ENCODE data around the gene MICALL1. TPM values are rescaled to one million over a fixed set of nuclear protein-coding genes. Genes with fewer than 3 reads are reported as not detected.

Gene MICALL1
- total RNA-seq, 1 donor from 2014 or later: 21.3 TPM

GRCh38 chr22:37983860-37984791 is 78.0 kb downstream of the MICALL1 start, which contains the start of gene SOX10:
Gene SOX10, minus strand, starts transcription at chr22:37984555. Its CDS starts 771 bp downstream, at chr22:37983784.
- no peak for DNase-seq (ENCODE audit: low read depth in 2 of 2)

DNA sequence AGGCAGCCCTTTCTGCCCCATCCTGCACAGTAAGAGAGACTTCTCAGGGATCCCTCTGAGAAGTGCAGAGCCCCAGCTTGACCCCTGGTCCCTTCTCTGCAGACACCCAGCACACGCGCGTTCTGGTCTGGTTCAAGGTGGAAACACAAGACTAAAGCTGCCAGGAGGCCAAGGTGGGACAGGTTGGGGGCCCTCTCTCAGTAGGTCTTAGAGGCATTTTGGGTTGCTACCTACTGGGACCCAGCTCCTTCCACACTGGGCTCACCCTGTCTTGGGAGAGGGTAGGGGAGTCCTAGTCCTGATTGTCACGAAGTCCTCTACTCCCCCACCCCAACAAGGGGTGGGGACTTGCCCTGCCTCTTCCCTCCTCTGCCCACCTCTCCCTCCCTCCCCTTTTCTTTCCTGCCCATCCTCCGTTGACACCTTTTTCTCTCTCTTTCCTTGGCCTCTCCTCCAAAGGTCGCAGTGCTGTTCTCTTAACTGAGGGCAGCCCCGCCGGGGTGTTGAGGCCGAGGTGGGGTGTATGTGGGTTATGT is 79.0 kb downstream of the MICALL1 start:
- no peak for DNase-seq (ENCODE audit: low read depth in 2 of 2)

DNA sequence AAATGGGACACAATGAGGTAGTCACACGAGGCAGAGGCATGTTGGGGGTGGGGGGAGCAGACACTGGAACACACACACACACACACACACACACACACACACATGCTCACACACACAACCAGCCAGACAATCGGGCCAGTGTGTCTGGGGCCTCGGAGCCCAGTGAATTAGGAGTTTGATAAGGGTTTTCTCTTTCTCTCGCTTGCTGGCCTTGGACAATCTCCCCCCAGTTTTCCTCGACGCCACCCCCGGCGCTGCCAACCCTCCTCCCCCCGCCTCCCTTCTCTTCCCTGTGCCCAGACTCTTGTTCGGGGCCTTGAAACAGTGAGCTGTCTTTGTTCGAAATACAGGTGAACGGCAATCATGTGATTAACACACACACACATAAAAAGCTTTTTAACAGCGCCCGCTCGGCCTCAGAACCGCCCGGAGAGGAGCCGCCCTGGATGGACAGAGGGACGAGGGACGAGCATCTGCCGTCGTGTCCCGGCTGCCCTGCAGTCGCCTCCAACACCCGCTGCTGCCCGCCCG is 79.7 kb downstream of the MICALL1 start:
- DNase-seq (ENCODE audit: low read depth in 2 of 2): no peak

GRCh38 chr22:37986371-37986770 is 80.3 kb downstream of the MICALL1 start:
- DNase-seq (ENCODE audit: low read depth in 2 of 2): no peak

DNA sequence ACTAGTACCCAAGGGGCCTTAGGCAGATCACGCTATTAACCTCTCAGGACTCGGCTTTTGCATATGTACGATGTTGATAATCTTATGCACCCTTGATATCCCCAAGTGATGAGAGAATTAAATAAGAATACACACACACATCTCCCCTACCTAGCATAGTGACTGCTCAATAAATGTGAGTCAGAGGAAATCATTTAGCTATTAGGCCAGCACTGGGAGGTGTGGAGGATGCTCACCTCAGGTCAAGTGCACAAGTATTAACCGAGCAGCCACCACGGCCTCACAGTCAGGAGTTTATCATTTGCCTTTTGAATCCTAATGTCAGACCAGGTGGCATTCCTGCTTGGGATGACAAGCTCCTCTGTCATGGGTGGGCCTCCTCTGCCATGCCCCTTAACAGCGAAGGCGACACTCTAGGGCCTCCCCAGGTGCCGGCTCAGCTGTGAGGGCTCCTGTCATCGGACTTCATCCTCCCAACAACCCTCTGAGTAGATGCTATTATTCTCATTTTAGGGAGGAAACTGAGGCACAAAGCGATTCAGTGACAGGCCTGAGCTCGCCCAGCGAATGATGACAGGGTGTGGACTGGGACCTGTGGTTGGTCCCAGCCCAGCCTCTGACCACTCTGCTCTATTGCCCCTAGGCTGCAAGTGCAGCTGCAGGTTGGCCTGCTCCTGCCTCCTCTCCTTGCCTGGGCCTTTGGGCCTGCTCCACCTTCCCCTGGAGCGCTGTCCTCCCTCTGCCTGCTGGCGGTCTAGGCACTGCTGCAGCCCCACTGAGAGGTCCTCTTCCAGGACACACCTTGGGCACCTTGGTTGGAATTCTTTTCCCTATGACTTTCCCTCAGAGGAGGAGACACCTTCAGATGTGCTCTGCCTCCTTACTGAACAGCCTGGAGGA is 83.3 kb downstream of the MICALL1 start:
- no peak for DNase-seq (ENCODE audit: low read depth in 2 of 2)

DNA sequence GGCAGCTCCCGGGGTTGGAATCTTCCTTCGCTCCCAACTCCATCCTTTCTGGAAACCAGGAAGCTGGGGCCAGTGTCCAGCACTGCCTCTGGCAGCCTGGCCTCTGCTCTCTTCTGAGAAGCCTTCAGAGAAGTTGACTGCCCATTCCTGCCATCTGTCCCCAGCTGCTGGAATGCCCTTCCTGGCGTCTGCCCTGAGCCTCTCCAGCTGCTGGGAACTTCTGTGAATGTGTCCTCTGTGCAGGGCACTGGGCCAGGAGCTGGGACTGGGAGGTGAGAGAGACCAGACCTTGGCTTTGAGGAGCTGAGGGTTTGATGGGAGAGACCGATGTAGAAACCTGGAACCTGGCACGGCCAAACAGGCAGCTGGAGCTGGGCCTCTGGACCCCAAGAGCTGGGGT is 84.2 kb downstream of the MICALL1 start:
- no peak for DNase-seq (ENCODE audit: low read depth in 2 of 2)

GRCh38 chr22:37990862-37991261 is 84.8 kb downstream of the MICALL1 start:
- no peak for DNase-seq (ENCODE audit: low read depth in 2 of 2)

- no peak for DNase-seq (ENCODE audit: low read depth in 2 of 2)
These were observed 85.8 kb downstream of the MICALL1 start for GRCh38 chr22:37991731-37992442.

Other genes with a start within 250 kb of the MICALL1 start
- 6.7 and 9.2 TPM in 2 replicates for gene PDXP, start 247.6 kb upstream of the MICALL1 start, total RNA-seq
- gene LGALS1, start 230.7 kb upstream of the MICALL1 start, total RNA-seq: 3,435 and 6,925 TPM in 2 replicates
- 15.9 and 17.6 TPM in 2 replicates for gene NOL12, start 220.0 kb upstream of the MICALL1 start, total RNA-seq
- gene TRIOBP, start 209.2 kb upstream of the MICALL1 start, total RNA-seq: 95.9 and 142 TPM in 2 replicates
- gene GCAT, start 98.4 kb upstream of the MICALL1 start, total RNA-seq: 16.9 and 24.6 TPM in 2 replicates
- 0.13 TPM in 1 of 2 replicates, not detected in the other for gene GALR3, start 82.9 kb upstream of the MICALL1 start, total RNA-seq
- 20.5 and 23.4 TPM in 2 replicates for gene ANKRD54, start 62.0 kb upstream of the MICALL1 start, total RNA-seq
- gene EIF3L, start 56.9 kb upstream of the MICALL1 start, total RNA-seq: 290 and 470 TPM in 2 replicates
- under 0.01 and 0.13 TPM in 2 replicates for gene C22orf23, start 47.3 kb downstream of the MICALL1 start, total RNA-seq
- 38.8 and 44.9 TPM in 2 replicates for gene POLR2F, start 47.4 kb downstream of the MICALL1 start, total RNA-seq
- not detected in 2 replicates for gene SOX10, start 78.3 kb downstream of the MICALL1 start, total RNA-seq
- gene PICK1, start 151.1 kb downstream of the MICALL1 start, total RNA-seq: 6.5 and 11.5 TPM in 2 replicates
- under 0.01 and 0.13 TPM in 2 replicates for gene SLC16A8, start 177.9 kb downstream of the MICALL1 start, total RNA-seq
- gene BAIAP2L2, start 204.4 kb downstream of the MICALL1 start, total RNA-seq: 0.25 TPM in 1 of 2 replicates, not detected in the other

All from dermis microvascular lymphatic vessel endothelial cell (primary cell).